Measurements from ENCODE around the gene THBS3.

DNA sequence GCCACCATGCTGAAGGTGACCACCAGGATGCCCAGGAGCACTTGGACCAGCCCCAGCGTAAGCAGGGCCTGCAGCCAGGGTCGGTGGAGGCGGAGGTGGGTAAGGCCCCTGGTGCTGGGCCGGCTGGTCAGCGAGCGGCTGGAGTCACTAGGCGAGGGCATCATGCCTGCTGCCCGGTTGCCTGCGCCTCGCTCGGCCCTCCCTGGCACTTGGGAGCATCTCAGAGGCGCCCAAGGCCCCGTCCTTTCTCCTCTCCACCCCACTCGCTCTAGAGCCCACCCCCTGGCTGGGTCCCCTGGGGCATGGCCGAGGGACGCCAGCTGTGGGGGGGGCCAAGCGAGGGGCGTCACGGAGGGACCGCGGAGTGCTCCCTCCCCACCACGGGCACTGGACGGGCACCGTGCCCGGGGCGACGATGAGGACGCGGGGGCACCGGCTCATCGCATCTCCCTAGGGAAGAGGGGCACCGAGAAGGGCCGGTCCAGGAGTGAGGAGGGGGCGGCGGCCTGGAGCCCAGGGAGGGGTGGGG is 47.1 kb upstream of the THBS3 start:
- TF ChIP-seq FOXM1 (IDR thresholded peaks at IDR 0.05; ENCODE audit: borderline replicate concordance) (no peak), HDGF (IDR thresholded peaks at IDR 0.05; ENCODE audit: borderline replicate concordance) (no peak), NFRKB (IDR thresholded peaks at IDR 0.05) (no peak), L3MBTL2 (conservative IDR thresholded peaks at IDR 0.05) (no peak), SP1 (IDR thresholded peaks at IDR 0.05) (no peak), BHLHE40 (IDR thresholded peaks at IDR 0.05; ENCODE audit: borderline replicate concordance) (no peak), ZNF384 (IDR thresholded peaks at IDR 0.05) (no peak), FOXA1 (IDR thresholded peaks at IDR 0.05) (no peak), TARDBP (IDR thresholded peaks at IDR 0.05) (no peak)

All from HEK293T (cell line).